ENCODE results near the gene OCA2.
"Not testable (repeated sequence)": the region's sequence is repeated elsewhere in the genome, so short reads cannot be mapped to it uniquely, and the experiment has no call there.

Gene OCA2

GRCh38 chr15:27990521-27991515 lies 108.3 kb downstream of the OCA2 start:
- DNase-seq = peak; percentile 77

GRCh38 chr15:27989838-27990237 lies 109.3 kb downstream of the OCA2 start:
- DNase-seq = no peak

GRCh38 chr15:27989427-27989826 lies 109.7 kb downstream of the OCA2 start:
- DNase-seq = no peak

GRCh38 chr15:27985099-27985498 lies 114.0 kb downstream of the OCA2 start:
- no peak for DNase-seq

GRCh38 chr15:27983496-27983895 lies 115.6 kb downstream of the OCA2 start:
- no peak for DNase-seq

GRCh38 chr15:27977696-27978095 lies 121.4 kb downstream of the OCA2 start:
- no peak for DNase-seq

- no peak for DNase-seq
Observed at GRCh38 chr15:27973886-27974285, 125.2 kb downstream of the OCA2 start.

GRCh38 chr15:27970661-27971392 lies 128.3 kb downstream of the OCA2 start:
- DNase-seq = no peak

- no peak for DNase-seq
Observed at GRCh38 chr15:27967541-27967940, 131.6 kb downstream of the OCA2 start.

- DNase-seq = no peak
Observed at GRCh38 chr15:27965546-27965945, 133.6 kb downstream of the OCA2 start.

- no peak for DNase-seq
Observed at GRCh38 chr15:27961801-27962200, 137.3 kb downstream of the OCA2 start.

- no peak for DNase-seq
Observed at GRCh38 chr15:27958911-27959578, 140.1 kb downstream of the OCA2 start.

GRCh38 chr15:27956285-27956684 lies 142.8 kb downstream of the OCA2 start:
- no peak for DNase-seq

- DNase-seq = no peak
Observed at GRCh38 chr15:27955087-27955486, 144.0 kb downstream of the OCA2 start.

- DNase-seq = not testable (repeated sequence)
Observed at GRCh38 chr15:27952593-27952992, 146.5 kb downstream of the OCA2 start.

- DNase-seq = no peak
Observed at GRCh38 chr15:27951191-27951890, 147.8 kb downstream of the OCA2 start.

GRCh38 chr15:27949089-27949488 lies 150.0 kb downstream of the OCA2 start:
- no peak for DNase-seq

GRCh38 chr15:27939246-27939645 lies 159.9 kb downstream of the OCA2 start:
- no peak for DNase-seq

- DNase-seq = no peak
Observed at GRCh38 chr15:27937851-27938250, 161.3 kb downstream of the OCA2 start.

GRCh38 chr15:27936164-27936563 lies 163.0 kb downstream of the OCA2 start:
- no peak for DNase-seq

GRCh38 chr15:27935328-27935727 lies 163.8 kb downstream of the OCA2 start:
- DNase-seq = no peak

- DNase-seq = no peak
Observed at GRCh38 chr15:27934782-27935181, 164.3 kb downstream of the OCA2 start.

GRCh38 chr15:27933562-27933961 lies 165.6 kb downstream of the OCA2 start:
- DNase-seq = no peak

All from NCI-H446 treated with DMSO at 0.1 percent for 48 hours (cell line).